OCI-LY1 (cell line): Measurements from ENCODE around the gene NMT1.

Source experiments
- H2AFZ ChIP-seq: fragments of 200-600 bp; sonication (generic), shearing (Covaris generic); 2 replicates; pipeline ENCODE4 v1.6.0; 2014; ENCODE audit warnings: antibody characterized with exemption, mild to moderate bottlenecking, low read length
- H3F3A ChIP-seq: fragments of 200-600 bp; sonication (generic), shearing (Covaris generic); 2 replicates; pipeline ENCODE4 v1.6.0; 2014; ENCODE audit warnings: mild to moderate bottlenecking, antibody characterized with exemption, low read length, moderate library complexity; ENCODE audit not compliant: insufficient read depth
- H3K27ac ChIP-seq: fragments of 200-600 bp; sonication (generic); 2 replicates; pipeline ENCODE4 v1.5.1; 2014; ENCODE audit warnings: low read length, mixed run types, mild to moderate bottlenecking, low read depth; ENCODE audit not compliant: poor library complexity, severe bottlenecking
- H3K27me3 ChIP-seq: fragments of 200-600 bp; sonication (generic); 2 replicates; pipeline ENCODE4 v1.6.0; 2014; ENCODE audit warnings: antibody characterized with exemption, mild to moderate bottlenecking, low read length, moderate library complexity; ENCODE audit not compliant: insufficient read depth
- H3K36me3 ChIP-seq: fragments of 200-600 bp; sonication (generic); 2 replicates; pipeline ENCODE4 v1.6.1; 2014; ENCODE audit warnings: mild to moderate bottlenecking, antibody characterized with exemption, low read length, moderate library complexity, mixed read lengths; ENCODE audit not compliant: insufficient read depth
- H3K4me1 ChIP-seq: fragments of 200-600 bp; sonication (generic); 2 replicates; pipeline ENCODE4 v1.5.1; 2014; ENCODE audit warnings: mild to moderate bottlenecking, low read length, moderate library complexity; ENCODE audit not compliant: insufficient read depth, severe bottlenecking
- H3K4me2 ChIP-seq: fragments of 200-600 bp; sonication (generic), shearing (Covaris generic); 2 replicates; pipeline ENCODE4 v1.6.1; 2014; ENCODE audit warnings: low read length
- H3K4me3 ChIP-seq: fragments of 200-600 bp; sonication (generic); 2 replicates; pipeline ENCODE4 v1.5.1; 2014; ENCODE audit warnings: low read length, low read depth, mild to moderate bottlenecking, mixed read lengths; ENCODE audit not compliant: poor library complexity, severe bottlenecking
- H3K79me2 ChIP-seq: fragments of 200-600 bp; shearing (Covaris generic); 2 replicates; pipeline ENCODE4 v1.6.1; 2016; ENCODE audit warnings: mixed run types, low read length, mixed read lengths; ENCODE audit not compliant: insufficient read depth
- H3K9ac ChIP-seq: fragments of 200-600 bp; sonication (generic), shearing (Covaris generic); 2 replicates; pipeline ENCODE4 v1.6.1; 2014; ENCODE audit warnings: mild to moderate bottlenecking, low read length, mixed read lengths
- H3K9me2 ChIP-seq: fragments of 200-600 bp; sonication (generic), shearing (Covaris generic); 2 replicates; pipeline ENCODE4 v1.6.1; 2014; ENCODE audit warnings: low read depth, mild to moderate bottlenecking, low read length, mixed read lengths
- H3K9me3 ChIP-seq: fragments of 200-600 bp; shearing (Covaris generic); 2 replicates; pipeline ENCODE4 v1.6.1; 2014; ENCODE audit warnings: low read length, mixed read lengths
- H4K20me1 ChIP-seq: fragments of 200-600 bp; sonication (generic), shearing (Covaris generic); 2 replicates; pipeline ENCODE4 v1.6.0; 2016; ENCODE audit warnings: mild to moderate bottlenecking, low read length; ENCODE audit not compliant: insufficient read depth
- CTCF ChIP-seq: fragments of 200-600 bp; sonication (generic), shearing (Covaris generic); IDR thresholded peaks from 2 replicates; pipeline ENCODE4 v1.5.1; 2017; ENCODE audit warnings: mild to moderate bottlenecking, antibody characterized with exemption, low read length, moderate library complexity, mixed read lengths
- EZH2 ChIP-seq: fragments of 200-600 bp; sonication (generic), shearing (Covaris generic); IDR thresholded peaks from 2 replicates; pipeline ENCODE4 v1.8.0; 2017; ENCODE audit warnings: borderline replicate concordance, mixed run types, mild to moderate bottlenecking, antibody characterized with exemption, low read length, moderate library complexity, mixed read lengths

NMT1 gene

GRCh38 chr17:45032174-45032541 lies 29.0 kb upstream of the NMT1 start:
- H3K36me3 ChIP-seq = peaks cover 55% of the 10 kb centered on the region

GRCh38 chr17:45034599-45034998 lies 26.5 kb upstream of the NMT1 start:
- Histone ChIP-seq H2AFZ (no peak overlapping the region), H3K79me2 (no peaks in the 10 kb centered on the region), H3K36me3 (peaks cover 46% of the 10 kb centered on the region), H3K9ac (no peak overlapping the region), H3K27me3 (no peaks in the 10 kb centered on the region), H3K9me2 (no peaks in the 10 kb centered on the region), H3K9me3 (no peaks in the 10 kb centered on the region), H4K20me1 (no peaks in the 10 kb centered on the region), H3F3A (no peaks in the 10 kb centered on the region), H3K4me3 (no peak overlapping the region), H3K4me2 (no peak overlapping the region), H3K27ac (no peak overlapping the region), H3K4me1 (no peaks in the 10 kb centered on the region)
- TF ChIP-seq CTCF (no peak), EZH2 (no peak)

More at GRCh38 chr17:45032174-45032541, 29.0 kb upstream of the NMT1 start:
- Histone ChIP-seq H3K79me2 (no peaks in the 10 kb centered on the region), H3K4me3 (no peak overlapping the region), H3K4me2 (no peak overlapping the region), H3K4me1 (no peaks in the 10 kb centered on the region), H4K20me1 (no peaks in the 10 kb centered on the region), H3K9me2 (no peaks in the 10 kb centered on the region), H3K27ac (no peak overlapping the region), H3K27me3 (no peaks in the 10 kb centered on the region), H3K9ac (no peak overlapping the region), H2AFZ (no peak overlapping the region), H3K9me3 (no peaks in the 10 kb centered on the region), H3F3A (no peaks in the 10 kb centered on the region)
- TF ChIP-seq CTCF (no peak), EZH2 (no peak)

- H3K4me2 ChIP-seq = no peak overlapping the region
- no peaks in the 10 kb centered on the region for H3K9me2 ChIP-seq
- TF ChIP-seq CTCF (no peak), EZH2 (no peak)
- H4K20me1 ChIP-seq = no peaks in the 10 kb centered on the region
- no peaks in the 10 kb centered on the region for H3K27me3 ChIP-seq
- H3K4me1 ChIP-seq = no peaks in the 10 kb centered on the region
- no peaks in the 10 kb centered on the region for H3K9me3 ChIP-seq
- H3K27ac ChIP-seq = no peak overlapping the region
- H3K4me3 ChIP-seq = no peak overlapping the region
- H3K9ac ChIP-seq = no peak overlapping the region
- no peak overlapping the region for H2AFZ ChIP-seq
- H3F3A ChIP-seq = no peaks in the 10 kb centered on the region
- H3K36me3 ChIP-seq = peaks cover 34% of the 10 kb centered on the region
- H3K79me2 ChIP-seq = no peaks in the 10 kb centered on the region
Observed at GRCh38 chr17:45035848-45036247, 25.3 kb upstream of the NMT1 start.
